ENCODE measurements around the gene HBM. TPM values are rescaled to one million over a fixed set of nuclear protein-coding genes. Genes with fewer than 3 reads are reported as not detected.

The HBM gene
- polyA plus RNA-seq, 1 donor (not counting 4 experiments of a cell fraction or from before 2014, with no cell fraction given) = not detected

DNA sequence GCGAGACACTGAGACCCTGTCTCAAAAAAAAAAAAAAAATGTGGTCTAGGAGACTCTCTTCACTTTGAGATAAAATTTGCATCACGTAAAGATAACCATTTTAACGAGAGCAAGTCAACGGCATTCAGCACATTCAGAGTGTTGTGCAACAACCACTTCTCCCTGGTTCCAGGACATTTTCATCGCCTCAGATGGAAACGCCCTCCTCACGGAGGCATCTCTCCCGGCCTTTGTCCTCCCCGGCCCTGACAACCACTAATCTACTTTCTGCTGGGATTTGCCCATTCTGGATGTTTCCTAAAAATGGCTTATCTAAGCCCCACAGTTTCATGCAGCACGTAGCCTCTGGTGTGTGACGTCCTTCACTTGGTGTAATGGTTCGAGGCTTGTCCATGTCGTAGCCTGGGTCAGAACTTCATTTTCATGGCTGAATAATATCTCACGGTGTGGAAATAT, 21.0 kb upstream of the HBM start:
- no peak overlapping the region for H2AFZ ChIP-seq (ENCODE audit: control insufficient read depth, low read length)
- FAIRE-seq = no peak

DNA sequence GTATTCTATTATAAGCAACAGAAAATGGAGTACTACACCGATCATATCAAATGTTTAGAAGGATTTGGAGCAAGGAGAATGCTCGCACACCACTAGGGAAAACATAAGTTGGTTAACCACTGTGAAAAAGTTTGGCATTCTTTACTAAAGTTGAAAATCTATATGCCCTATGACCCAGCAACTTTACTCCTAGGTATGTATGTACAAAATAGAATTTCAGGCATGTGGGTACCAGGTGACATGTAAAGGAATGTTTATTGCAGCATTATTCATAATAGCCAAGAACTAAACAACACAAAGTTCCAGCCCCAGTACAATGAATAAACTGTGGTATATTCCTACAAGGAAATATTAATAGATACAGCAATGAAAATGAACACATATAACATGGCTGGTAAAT, 19.1 kb upstream of the HBM start:
- H2AFZ ChIP-seq (ENCODE audit: control insufficient read depth, low read length) = no peak overlapping the region
- dilution Hi-C loops (cut with MboI; ENCODE audit: extremely low pct_ligation_motif_present, low sequenced_read_pairs) = no loop called here
- H3K4me1 ChIP-seq (ENCODE audit: control insufficient read depth, extremely low read depth, insufficient read depth, low read length) = no peaks in the 10 kb centered on the region
- FAIRE-seq = no peak
- H3K36me3 ChIP-seq (ENCODE audit: control insufficient read depth in 2 of 2, extremely low read depth in 1 of 2, insufficient read depth in 2 of 2, low read length in 2 of 2) = no peaks in the 10 kb centered on the region
- no peaks in the 10 kb centered on the region for H3K9me1 ChIP-seq (ENCODE audit: control insufficient read depth, extremely low read depth, insufficient read depth, low read length)
- no peak overlapping the region for H3K4me2 ChIP-seq (ENCODE audit: control insufficient read depth, extremely low read depth, insufficient read depth, low read depth, low read length)
- no peak overlapping the region for H3K9ac ChIP-seq (ENCODE audit: control insufficient read depth, extremely low read depth, insufficient read depth, low read length)
- TF ChIP-seq EZH2 (IDR thresholded peaks at IDR 0.05; ENCODE audit: low read length) = no peak
- TF ChIP-seq, protein P1, sequence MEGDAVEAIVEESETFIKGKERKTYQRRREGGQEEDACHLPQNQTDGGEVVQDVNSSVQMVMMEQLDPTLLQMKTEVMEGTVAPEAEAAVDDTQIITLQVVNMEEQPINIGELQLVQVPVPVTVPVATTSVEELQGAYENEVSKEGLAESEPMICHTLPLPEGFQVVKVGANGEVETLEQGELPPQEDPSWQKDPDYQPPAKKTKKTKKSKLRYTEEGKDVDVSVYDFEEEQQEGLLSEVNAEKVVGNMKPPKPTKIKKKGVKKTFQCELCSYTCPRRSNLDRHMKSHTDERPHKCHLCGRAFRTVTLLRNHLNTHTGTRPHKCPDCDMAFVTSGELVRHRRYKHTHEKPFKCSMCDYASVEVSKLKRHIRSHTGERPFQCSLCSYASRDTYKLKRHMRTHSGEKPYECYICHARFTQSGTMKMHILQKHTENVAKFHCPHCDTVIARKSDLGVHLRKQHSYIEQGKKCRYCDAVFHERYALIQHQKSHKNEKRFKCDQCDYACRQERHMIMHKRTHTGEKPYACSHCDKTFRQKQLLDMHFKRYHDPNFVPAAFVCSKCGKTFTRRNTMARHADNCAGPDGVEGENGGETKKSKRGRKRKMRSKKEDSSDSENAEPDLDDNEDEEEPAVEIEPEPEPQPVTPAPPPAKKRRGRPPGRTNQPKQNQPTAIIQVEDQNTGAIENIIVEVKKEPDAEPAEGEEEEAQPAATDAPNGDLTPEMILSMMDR (optimal IDR thresholded peaks at IDR 0.05 in 1 of 3, IDR thresholded peaks at IDR 0.05 in 1 of 3, conservative IDR thresholded peaks at IDR 0.05 in 1 of 3; ENCODE audit: extremely low read depth in 1 of 3, insufficient read depth in 2 of 3, low read length in 3 of 3) = no peak
- no peak overlapping the region for H3K27ac ChIP-seq (ENCODE audit: control insufficient read depth, insufficient read depth, low read length)
- H3K9me3 ChIP-seq (ENCODE audit: control insufficient read depth, low read depth, low read length) = no peaks in the 10 kb centered on the region
- H3K4me3 ChIP-seq (ENCODE audit: control insufficient read depth in 2 of 3, extremely low read depth in 1 of 3, insufficient read depth in 2 of 3, low read depth in 1 of 3, low read length in 3 of 3) = no peak overlapping the region
- H3K27me3 ChIP-seq (ENCODE audit: control insufficient read depth, extremely low read depth, insufficient read depth, low read length) = peaks cover 9% of the 10 kb centered on the region
- DNase-seq (ENCODE audit: low read depth, low spot score) = no peak
- H3K79me2 ChIP-seq (ENCODE audit: control insufficient read depth, insufficient read depth, low read length) = no peaks in the 10 kb centered on the region
- H4K20me1 ChIP-seq (ENCODE audit: control insufficient read depth, extremely low read depth, insufficient read depth, low read length) = no peaks in the 10 kb centered on the region

More for the DNA sequence above, 21.0 kb upstream of the HBM start:
- H3K36me3 ChIP-seq (ENCODE audit: control insufficient read depth in 2 of 2, extremely low read depth in 1 of 2, insufficient read depth in 2 of 2, low read length in 2 of 2) = no peaks in the 10 kb centered on the region
- no peaks in the 10 kb centered on the region for H3K9me3 ChIP-seq (ENCODE audit: control insufficient read depth, low read depth, low read length)
- H3K27ac ChIP-seq (ENCODE audit: control insufficient read depth, insufficient read depth, low read length) = no peak overlapping the region
- H3K4me2 ChIP-seq (ENCODE audit: control insufficient read depth, extremely low read depth, insufficient read depth, low read depth, low read length) = no peak overlapping the region
- no peaks in the 10 kb centered on the region for H3K9me1 ChIP-seq (ENCODE audit: control insufficient read depth, extremely low read depth, insufficient read depth, low read length)
- H3K27me3 ChIP-seq (ENCODE audit: control insufficient read depth, extremely low read depth, insufficient read depth, low read length) = peaks cover 8% of the 10 kb centered on the region
- no peaks in the 10 kb centered on the region for H3K79me2 ChIP-seq (ENCODE audit: control insufficient read depth, insufficient read depth, low read length)
- no peak overlapping the region for H3K4me3 ChIP-seq (ENCODE audit: control insufficient read depth in 2 of 3, extremely low read depth in 1 of 3, insufficient read depth in 2 of 3, low read depth in 1 of 3, low read length in 3 of 3)
- H3K9ac ChIP-seq (ENCODE audit: control insufficient read depth, extremely low read depth, insufficient read depth, low read length) = no peak overlapping the region
- dilution Hi-C loops (cut with MboI; ENCODE audit: extremely low pct_ligation_motif_present, low sequenced_read_pairs) = no loop called here
- TF ChIP-seq, protein P1 (optimal IDR thresholded peaks at IDR 0.05 in 1 of 3, IDR thresholded peaks at IDR 0.05 in 1 of 3, conservative IDR thresholded peaks at IDR 0.05 in 1 of 3; ENCODE audit: extremely low read depth in 1 of 3, insufficient read depth in 2 of 3, low read length in 3 of 3) = no peak
- no peak for TF ChIP-seq EZH2 (IDR thresholded peaks at IDR 0.05; ENCODE audit: low read length)
- H3K4me1 ChIP-seq (ENCODE audit: control insufficient read depth, extremely low read depth, insufficient read depth, low read length) = no peaks in the 10 kb centered on the region
- no peaks in the 10 kb centered on the region for H4K20me1 ChIP-seq (ENCODE audit: control insufficient read depth, extremely low read depth, insufficient read depth, low read length)
- DNase-seq (ENCODE audit: low read depth, low spot score) = no peak

Data from keratinocyte (primary cell).